SK-N-MC (cell line): ENCODE results near the gene MAGEC3.

ENCODE experiments used
- EZH2 ChIP-seq: fragments of 200-600 bp; sonication (generic); IDR thresholded peaks from one replicate; pipeline ENCODE4 v1.6.1; 2017; ENCODE audit warnings: antibody characterized with exemption
- FOXP2 ChIP-seq: optimal IDR thresholded peaks from 2 replicates; pipeline ENCODE3; 2011; ENCODE audit warnings: mild to moderate bottlenecking, moderate library complexity; ENCODE audit not compliant: insufficient read depth; ENCODE audit errors: extremely low read length, control extremely low read depth
- POLR2AphosphoS5 ChIP-seq: IDR thresholded peaks from 2 replicates; pipeline ENCODE4 v1.6.1; 2012; ENCODE audit warnings: mild to moderate bottlenecking, low read depth, low read length, borderline replicate concordance

- TF ChIP-seq EZH2 = no peak
- no peak for TF ChIP-seq POLR2AphosphoS5
- TF ChIP-seq FOXP2 = no peak
These were observed 86.2 kb downstream of the MAGEC3 start for GRCh38 chrX:141924293-141924692.
